Measurements from ENCODE around the gene MAOB.

- no peak for TF ChIP-seq JUN (IDR thresholded peaks at IDR 0.05; ENCODE audit: borderline replicate concordance, insufficient read depth, insufficient read length, low read depth)
- TF ChIP-seq POLR2AphosphoS5 (IDR thresholded peaks at IDR 0.05; ENCODE audit: insufficient read depth, low read depth, low read length): no peak
- no peak for TF ChIP-seq POLR2A (IDR thresholded peaks at IDR 0.05; ENCODE audit: low read depth, low read length)
- no peak for TF ChIP-seq CTCF (IDR thresholded peaks at IDR 0.05; ENCODE audit: extremely low read depth in 1 of 2, insufficient read depth in 1 of 2, low read depth in 1 of 2, low read length in 2 of 2)
- no peak for TF ChIP-seq EZH2 (IDR thresholded peaks at IDR 0.05; ENCODE audit: borderline replicate concordance, low read depth, low read length, severe bottlenecking)
- TF ChIP-seq MAX (IDR thresholded peaks at IDR 0.05; ENCODE audit: insufficient read depth, insufficient read length): no peak
- no peak for TF ChIP-seq GATA2 (IDR thresholded peaks at IDR 0.05; ENCODE audit: insufficient read depth, insufficient read length, low read depth, low read length)
These were observed 148.6 kb downstream of the MAOB start for GRCh38 chrX:43733699-43734098.

Data from endothelial cell of umbilical vein (primary cell).